Loucy (cell line): ENCODE results near the gene RPN2.

Experiments used
- CTCF ChIP-seq: fragments of 200-600 bp; sonication (generic); conservative IDR thresholded peaks from 2 replicates; pipeline ENCODE4 v1.5.1; 2014; ENCODE audit warnings: mild to moderate bottlenecking, antibody characterized with exemption, low read length
- EZH2phosphoT487 ChIP-seq: fragments of 200-600 bp; IDR thresholded peaks from 2 replicates; pipeline ENCODE4 v1.6.1; 2018; ENCODE audit warnings: antibody characterized with exemption, mild to moderate bottlenecking, moderate library complexity, borderline replicate concordance

- no peak for TF ChIP-seq CTCF
- no peak for TF ChIP-seq EZH2phosphoT487
Observed at GRCh38 chr20:37284691-37285161, 105.6 kb downstream of the RPN2 start.
